Airway epithelial cell (primary cell): ENCODE measurements around the gene RAB44. TPM values are rescaled to one million over a fixed set of nuclear protein-coding genes. Genes with fewer than 3 reads are reported as not detected.

Experiments used
- total RNA-seq: library from RNA; depleted of rRNA; stranded (reverse); fragments of >200 nt; gene quantifications from 2 replicates; pipeline ENCODE4 v1.2.3, GENCODE V29; 2015

Gene RAB44
- total RNA-seq: 0.07 and 0.19 TPM in 2 replicates

GRCh38 chr6:36697481-36697903 is at the start of gene RAB44:
Gene RAB44 (plus strand): TSS chr6:36697826. CDS start chr6:36704236, 6,410 bp downstream.

GRCh38 chr6:36678488-36679042 is 19.1 kb upstream of the RAB44 start, which contains the start of gene CDKN1A:
Gene CDKN1A (plus strand): TSS chr6:36678714. CDS start chr6:36684102, 5,388 bp downstream.

Other genes with a start within 250 kb of the RAB44 start
- gene STK38, start 150.3 kb upstream of the RAB44 start, total RNA-seq: 18.1 and 22.5 TPM in 2 replicates
- 328 and 368 TPM in 2 replicates for gene SRSF3, start 103.5 kb upstream of the RAB44 start, total RNA-seq
- 595 and 650 TPM in 2 replicates for gene CDKN1A, start 19.1 kb upstream of the RAB44 start, total RNA-seq
- gene CPNE5, start 141.6 kb downstream of the RAB44 start, total RNA-seq: 0.05 and 0.07 TPM in 2 replicates
- 38.1 and 52.4 TPM in 2 replicates for gene PPIL1, start 177.0 kb downstream of the RAB44 start, total RNA-seq
- 20.9 and 22.9 TPM in 2 replicates for gene C6orf89, start 188.1 kb downstream of the RAB44 start, total RNA-seq